Fibroblast of villous mesenchyme (primary cell): ENCODE results near the gene DOC2A. TPM values are rescaled to one million over a fixed set of nuclear protein-coding genes. Genes with fewer than 3 reads are reported as not detected.
A peak's percentile ranks its signal among the peaks of the same experiment; 100 is the strongest.
"Not testable (repeated sequence)": the region's sequence is repeated elsewhere in the genome, so short reads cannot be mapped to it uniquely, and the experiment has no call there.

Experiments
- DNase-seq: peaks from one replicate; pipeline ENCODE4 v3.0.0-alpha.2; 2010; ENCODE audit warnings: low read depth
- H3K4me3 ChIP-seq: 2 replicates; pipeline ENCODE4 v1.5.1; 2011; ENCODE audit warnings: low read depth, mild to moderate bottlenecking, low read length
- CTCF ChIP-seq: IDR thresholded peaks from 2 replicates; pipeline ENCODE4 v1.5.1; 2012; ENCODE audit warnings: low read depth, mild to moderate bottlenecking, low read length; ENCODE audit not compliant: insufficient read depth
- total RNA-seq: library from RNA; depleted of rRNA; stranded (reverse); fragments of >200 nt; gene quantifications from 2 replicates; pipeline ENCODE4 v1.2.3, GENCODE V29; 2012

DOC2A gene
- total RNA-seq, 1 donor, result under 0.01 TPM

GRCh38 chr16:29971304-29971703 is 39.5 kb downstream of the DOC2A start:
- no peak overlapping the region for H3K4me3 ChIP-seq
- DNase-seq, result no peak
- TF ChIP-seq CTCF, result no peak

GRCh38 chr16:29968205-29968604 is 42.6 kb downstream of the DOC2A start:
- H3K4me3 ChIP-seq, result no peak overlapping the region
- no peak for TF ChIP-seq CTCF
- no peak for DNase-seq

GRCh38 chr16:29963021-29963743 is 47.6 kb downstream of the DOC2A start:
- DNase-seq, result no peak
- TF ChIP-seq CTCF, result no peak
- peak overlapping the region; percentile 84 for H3K4me3 ChIP-seq

DNA sequence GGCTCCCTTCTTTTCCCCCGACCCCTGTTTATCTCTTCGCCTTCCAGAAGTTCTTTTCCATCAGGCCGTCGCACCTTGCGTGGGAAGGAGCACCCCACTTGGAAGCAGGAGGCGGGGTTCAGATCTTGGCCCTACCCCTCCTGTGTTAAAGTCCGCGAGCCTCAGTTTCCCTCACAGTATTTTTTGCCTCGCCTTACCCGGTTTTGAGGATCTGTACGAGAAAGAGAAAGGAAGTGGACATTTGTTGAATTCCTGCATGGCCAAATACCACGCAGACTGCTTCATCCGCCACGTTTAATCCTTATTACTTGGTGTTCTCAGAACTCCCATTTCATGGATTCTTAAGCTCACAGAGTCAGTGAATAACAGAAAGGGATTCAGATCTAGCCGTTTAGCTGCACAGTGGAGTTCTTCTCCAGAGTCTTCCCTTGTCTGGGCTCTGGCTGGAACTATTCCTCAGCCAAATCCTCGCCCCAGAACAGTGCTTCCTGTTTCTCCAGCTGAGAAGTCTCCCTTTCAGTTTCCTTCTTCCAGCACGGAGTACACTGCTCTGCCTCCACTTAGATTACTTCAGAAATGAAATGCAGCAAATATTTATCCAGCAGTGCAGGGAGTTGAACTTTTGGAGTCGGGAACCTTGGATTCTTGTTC is 48.4 kb downstream of the DOC2A start:
- H3K4me3 ChIP-seq, result peak overlapping the region; percentile 84
- TF ChIP-seq CTCF, result no peak
- DNase-seq, result peak; percentile 69

GRCh38 chr16:29961479-29962343 is 49.1 kb downstream of the DOC2A start, which contains the start of gene TMEM219:
Gene TMEM219, plus strand, starts transcription at chr16:29962079. Its CDS starts 1,065 bp downstream, at chr16:29963144.
- TF ChIP-seq CTCF, result peak; percentile 48
- peak; percentile 89 for DNase-seq
- H3K4me3 ChIP-seq, result peak within 1 kb of the TSS; percentile 84

DNA sequence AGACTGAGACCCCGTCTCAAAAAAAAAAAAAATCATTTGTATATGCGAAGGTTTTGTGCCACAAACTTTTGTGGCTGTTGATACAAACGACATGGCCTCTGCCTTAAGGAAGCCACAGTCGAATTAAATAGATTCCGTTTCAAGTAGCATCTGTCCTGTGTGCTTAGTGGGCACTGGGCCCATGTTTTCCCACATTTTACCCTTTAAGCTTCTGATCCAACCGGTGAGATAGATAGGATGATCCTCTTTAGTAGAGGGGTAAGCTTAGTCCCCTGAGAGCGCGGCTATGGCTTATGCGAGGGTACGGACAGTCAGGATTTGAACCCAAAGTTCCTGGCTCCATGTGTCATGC is 49.7 kb downstream of the DOC2A start:
- peak overlapping the region; percentile 84 for H3K4me3 ChIP-seq
- no peak for DNase-seq
- no peak for TF ChIP-seq CTCF

GRCh38 chr16:29959821-29960220 is 51.0 kb downstream of the DOC2A start:
- not testable (repeated sequence) for H3K4me3 ChIP-seq, DNase-seq
